HG02973 (cell line): Measurements from ENCODE around the gene FLT4.
"Not testable (repeated sequence)": the region's sequence is repeated elsewhere in the genome, so short reads cannot be mapped to it uniquely, and the experiment has no call there.

Source experiments
- ATAC-seq: cut with Tn5 transposase; IDR thresholded peaks from one replicate; pipeline ENCODE4 v1.9.1; 2021; ENCODE audit warnings: moderate library complexity; ENCODE audit not compliant: unreplicated experiment

FLT4 gene

DNA sequence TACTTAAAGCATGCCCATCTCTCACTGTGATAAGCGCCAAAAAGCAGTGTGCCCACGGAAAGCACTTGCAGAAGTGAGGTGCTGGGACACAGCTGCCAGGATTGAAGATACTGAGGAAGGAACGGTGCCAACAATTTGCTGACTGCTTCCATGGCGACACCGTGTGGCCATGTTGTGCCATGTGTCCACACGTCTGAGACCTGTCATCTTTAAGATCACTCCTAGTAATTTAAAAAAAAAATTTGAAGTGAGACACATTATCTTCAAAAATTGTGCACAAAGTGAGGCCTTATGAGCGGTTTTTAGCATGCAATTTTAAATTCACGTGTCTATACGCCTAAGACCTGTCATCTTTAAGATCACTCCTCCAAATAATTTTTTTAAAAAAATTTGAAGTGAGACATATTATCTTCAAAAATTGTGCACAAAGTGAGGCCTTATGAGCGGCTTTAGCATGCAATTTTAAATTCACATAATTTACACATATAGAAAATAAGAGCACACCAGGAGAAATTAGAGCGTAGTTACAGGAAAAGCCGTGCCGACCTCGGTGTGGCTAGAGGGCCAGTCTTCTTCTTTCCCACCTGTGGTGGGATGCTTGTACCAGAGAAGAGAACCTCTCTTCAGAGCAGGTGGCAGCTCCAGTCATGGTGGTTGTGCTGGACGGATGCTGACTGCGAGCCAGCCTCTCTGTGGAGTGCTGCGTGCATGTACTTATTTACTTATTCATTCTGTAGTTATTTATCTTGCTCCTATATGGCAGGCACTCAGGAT, 21.4 kb upstream of the FLT4 start:
- ATAC-seq: no peak

DNA sequence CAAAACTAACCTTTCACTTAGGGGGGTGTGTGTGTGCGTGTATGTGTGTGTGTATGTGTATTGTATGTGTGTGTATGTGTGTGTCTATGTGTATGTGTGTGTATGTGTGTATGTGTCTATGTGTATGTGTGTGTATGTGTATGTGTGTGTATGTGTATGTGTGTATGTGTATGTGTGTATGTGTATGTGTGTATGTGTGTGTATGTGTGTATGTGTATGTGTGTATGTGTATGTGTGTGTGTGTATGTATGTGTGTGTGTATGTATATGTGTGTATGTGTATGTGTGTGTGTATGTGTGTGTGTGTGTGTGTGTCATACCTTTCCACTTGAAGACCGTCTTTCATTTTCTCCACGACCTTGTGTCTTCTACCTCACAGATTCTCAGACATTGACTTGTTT, 20.8 kb upstream of the FLT4 start:
- ATAC-seq: no peak

DNA sequence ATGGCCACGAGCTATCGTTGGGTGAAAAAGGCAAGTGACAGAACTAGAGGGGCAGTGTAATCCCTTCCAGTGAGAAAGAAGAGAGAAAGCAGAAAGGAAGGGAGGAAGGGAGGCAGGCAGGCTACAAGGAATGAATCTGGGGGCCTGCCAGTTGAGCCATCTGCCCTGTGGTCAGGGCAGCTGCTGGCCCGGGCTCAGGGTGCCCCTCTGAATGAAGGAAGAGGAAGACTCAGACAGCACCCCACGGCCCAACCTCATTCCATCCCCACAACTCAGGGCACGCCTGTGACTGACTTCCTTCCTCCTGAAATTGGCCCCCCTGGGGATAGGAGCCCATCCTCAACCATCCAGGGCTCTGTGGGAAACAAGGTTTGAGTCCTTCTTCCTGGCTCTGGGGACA, 20.3 kb upstream of the FLT4 start:
- no peak for ATAC-seq

DNA sequence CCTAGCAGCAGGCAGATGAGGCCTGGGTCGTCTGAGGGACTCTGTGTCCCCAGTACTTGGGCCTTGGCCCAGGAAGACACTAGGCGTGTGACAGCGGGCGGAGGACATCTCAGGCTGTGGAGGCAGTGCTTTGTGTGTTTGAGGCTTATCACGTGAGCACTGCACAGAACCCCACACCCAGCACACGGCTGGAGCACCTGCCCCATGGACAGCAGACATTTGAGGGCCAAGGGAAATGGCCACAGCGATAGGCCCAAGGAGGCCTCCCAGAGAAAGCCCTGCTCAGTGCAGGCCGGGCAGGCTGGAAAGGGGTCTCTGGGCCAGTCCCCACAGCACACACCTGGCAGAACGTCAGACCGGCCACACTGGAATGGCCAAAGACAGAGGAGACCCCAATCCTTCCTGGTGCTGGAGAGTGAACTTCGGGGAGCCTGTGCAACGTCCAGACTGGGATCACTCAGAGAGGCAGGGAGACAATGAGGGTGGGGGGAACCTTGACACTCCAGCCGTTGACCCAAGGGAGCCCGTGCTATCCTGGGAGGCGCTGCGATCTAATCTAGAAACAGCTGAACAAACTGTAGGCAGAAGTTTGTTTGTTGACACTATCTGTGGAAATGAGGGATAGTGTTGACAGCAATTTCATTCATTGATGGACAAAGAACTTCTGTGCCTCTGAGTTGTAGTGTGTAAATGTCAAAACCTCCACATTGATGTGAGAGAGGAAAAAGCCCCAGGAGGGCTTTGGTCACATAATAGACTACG, 19.6 kb upstream of the FLT4 start:
- ATAC-seq: no peak

DNA sequence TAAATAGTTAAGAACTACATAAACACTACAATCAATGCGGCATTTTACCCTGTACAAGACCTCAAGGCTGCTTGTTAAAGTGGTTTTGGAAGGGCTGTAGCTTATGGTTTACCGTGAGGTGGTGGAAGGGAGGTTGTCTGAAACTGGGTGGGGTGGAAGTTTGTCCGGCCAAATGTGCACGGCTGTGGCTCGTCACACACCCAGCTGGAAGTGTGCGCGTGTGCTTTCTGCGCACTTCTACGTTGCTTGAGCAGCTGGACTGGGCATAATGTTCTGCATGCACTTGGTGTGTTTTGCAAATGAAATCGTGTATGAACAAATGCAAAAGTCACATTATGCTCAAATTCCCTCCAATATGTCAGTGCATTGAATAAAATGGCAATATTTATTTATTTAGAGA, 17.4 kb upstream of the FLT4 start:
- no peak for ATAC-seq

DNA sequence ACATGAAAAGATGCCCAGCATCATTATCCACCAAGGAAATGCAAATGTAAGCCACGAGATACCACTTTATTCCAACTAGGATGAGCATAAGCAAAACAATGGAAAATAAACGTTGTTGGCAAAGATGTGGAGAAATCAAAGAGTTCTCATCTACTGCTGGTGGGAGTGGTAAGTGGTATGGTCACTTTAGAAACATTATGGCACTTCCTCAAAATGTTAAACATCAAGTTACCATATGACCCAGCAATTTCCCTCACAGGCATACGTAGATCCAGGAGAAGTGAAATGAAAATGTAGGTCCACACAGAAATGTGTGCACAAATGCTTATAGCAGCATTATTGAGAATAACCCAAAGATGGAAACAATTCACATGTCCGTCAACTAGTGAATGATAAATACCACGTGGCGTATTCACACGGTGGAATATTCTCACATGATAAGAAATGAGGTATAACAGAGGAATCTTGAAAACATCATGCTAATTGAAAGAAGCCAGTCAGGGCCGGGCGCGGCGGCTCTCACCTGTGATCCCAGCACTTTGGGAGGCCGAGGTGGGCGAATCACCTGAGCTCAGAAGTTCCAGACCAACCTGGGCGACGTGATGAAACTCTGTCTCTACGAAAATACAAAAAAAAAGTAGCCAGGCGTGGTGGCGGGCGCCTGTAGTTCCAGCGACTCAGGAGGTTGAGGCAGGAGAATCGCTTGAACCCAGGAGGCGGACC, 16.4 kb upstream of the FLT4 start:
- ATAC-seq: no peak

DNA sequence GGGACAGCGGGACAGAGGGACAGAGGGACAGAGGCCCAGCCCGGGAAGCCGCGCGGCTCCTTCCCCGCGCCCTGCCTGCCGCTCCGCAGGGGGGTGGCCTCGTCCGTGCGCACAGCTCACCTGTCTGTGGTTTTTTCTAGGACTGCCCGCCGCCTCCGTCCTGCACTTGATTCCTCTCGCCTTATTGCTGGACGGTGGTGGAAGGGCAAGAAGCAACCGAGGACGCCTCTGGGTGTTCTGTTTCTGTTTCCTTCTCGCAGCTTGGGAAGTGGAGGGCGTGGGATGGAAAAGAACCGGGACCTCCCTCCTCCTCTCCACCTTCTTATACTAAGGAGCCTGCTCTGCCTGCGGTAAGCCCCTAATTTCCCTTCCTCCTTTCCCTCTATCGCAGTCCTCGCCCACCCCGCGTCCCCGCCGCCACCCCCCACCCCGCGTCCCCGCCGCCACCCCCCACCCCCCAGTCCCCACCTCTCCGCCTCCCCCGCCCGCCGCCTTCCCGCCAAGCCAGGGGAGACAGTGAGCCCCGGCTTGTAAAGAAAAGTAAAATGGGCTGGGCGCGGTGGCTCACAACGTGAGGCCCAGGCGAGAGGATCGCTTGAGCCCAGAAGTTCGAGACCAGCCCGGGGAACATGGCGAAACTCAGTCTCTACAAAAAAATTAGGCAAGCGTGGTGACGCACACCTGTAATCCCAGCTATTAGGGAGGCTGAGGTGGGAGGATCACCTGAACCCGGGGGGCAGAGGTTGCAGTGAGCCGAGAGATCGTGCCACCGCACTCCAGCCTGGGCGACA, 9.6 kb upstream of the FLT4 start:
- no peak for ATAC-seq

DNA sequence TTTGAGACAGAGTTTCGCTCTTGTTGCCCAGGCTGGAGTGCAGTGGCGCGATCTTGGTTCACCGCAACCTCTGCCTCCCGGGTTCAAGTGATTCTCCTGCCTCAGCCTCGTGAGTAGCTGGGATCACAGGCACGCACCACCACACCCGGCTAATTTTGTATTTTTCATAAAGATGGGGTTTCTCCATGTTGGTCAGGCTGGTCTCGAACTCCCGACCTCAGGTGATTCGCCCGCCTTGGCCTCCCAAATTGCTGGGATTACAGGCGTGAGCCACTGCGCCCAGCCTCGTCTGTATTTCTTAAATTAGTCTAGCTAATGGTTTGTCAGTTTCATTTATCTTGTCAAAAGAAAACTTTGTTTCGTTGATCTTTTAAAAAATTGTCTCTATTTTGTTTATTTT, 5.8 kb upstream of the FLT4 start:
- not testable (repeated sequence) for ATAC-seq

DNA sequence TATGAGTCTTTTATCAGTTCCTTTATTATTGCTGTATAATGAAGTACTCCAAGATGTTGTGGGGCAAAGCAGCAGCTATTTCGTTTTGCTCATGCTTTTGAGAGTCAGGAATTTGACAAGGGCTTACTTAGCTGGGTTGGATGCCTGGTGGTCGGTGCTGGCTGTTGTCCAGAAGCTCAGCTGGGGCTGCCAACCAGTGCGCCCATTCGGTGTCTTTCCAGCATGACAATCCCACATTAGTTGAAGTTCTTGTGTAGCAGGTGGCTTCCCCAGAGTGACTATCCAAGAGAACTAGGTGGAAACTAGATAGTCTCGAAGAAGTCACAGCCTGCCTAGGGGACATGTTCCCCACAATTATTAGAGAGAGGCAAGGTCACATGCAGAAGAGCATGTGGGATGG, 3.4 kb upstream of the FLT4 start:
- ATAC-seq: no peak

DNA sequence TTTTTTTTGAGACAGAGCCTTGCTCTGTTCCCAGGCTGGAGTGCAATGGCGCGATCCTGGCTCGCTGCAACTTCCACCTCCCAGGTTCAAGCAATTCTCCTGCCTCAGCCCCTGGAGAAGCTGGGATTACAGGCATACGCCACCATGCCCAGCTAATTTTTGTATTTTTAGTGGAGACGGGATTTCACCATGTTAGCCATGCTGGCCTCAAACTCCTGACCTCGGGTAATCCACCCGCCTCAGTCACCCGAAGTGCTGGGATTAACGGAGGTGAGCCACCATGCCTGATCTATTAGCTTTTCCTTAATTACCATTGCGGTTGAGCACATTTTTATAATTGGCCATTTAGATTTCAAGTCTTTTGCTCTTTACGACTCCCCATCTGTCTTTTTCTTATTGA, 2.9 kb upstream of the FLT4 start:
- no peak for ATAC-seq

DNA sequence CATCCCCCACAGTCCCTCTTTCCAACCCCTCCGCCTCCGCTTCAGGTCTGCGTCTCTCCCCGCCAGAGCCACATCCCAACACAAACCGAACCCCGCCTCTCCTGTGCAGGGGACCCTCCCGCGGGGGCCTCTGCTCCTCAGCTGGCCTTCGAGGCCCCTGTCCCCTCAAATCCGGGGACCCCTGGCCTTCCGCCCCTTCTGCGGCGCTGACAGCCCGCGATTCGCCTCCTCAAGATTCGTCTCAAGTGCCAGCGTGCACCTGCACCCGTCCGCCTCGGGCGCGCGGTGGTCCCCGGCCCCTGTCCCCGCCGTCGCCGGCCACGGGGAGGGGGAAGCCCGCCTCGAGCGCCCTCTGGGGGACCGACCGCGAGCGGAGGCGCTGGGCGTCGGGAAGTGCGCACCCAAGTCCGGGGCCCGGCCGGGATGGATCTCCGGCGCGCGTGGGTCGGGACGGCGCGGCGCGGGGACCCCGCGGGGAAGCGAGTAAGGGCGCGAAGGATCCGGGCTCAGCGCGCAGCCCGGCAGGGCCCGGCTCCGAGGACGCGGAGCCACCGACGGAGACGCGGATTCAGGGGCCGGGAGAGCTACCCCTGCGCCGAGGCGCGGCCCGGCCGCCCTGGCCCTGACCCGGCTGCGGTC, 623 bp downstream of the FLT4 start:
- ATAC-seq: no peak

DNA sequence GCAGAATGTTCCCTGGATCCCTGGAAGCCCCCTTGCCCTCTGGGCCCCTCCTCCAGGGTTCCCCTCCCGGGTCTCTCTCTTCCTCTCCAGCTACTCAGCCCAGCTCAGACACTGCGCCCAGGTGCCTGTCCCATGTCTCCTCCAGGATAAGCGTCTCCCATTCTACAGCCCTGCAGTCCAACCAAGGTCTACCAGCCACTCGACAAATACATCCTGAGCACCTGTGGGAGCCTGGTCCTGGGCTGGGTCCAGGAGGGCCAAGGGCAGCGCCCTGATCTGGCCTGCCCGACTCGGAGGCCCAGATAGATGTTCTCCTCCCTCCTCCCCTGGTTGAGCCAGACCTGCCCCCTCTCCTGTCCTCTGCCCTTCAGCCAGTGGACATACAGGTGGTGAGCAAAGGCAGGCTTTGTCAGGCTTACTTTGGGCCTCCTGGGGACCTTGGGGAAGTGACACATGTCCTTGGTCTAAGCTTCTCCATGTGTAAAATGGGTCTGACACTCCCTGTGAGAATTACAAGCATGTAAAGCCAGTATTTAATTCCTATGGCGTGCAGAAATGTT, 1.4 kb downstream of the FLT4 start:
- ATAC-seq: no peak

DNA sequence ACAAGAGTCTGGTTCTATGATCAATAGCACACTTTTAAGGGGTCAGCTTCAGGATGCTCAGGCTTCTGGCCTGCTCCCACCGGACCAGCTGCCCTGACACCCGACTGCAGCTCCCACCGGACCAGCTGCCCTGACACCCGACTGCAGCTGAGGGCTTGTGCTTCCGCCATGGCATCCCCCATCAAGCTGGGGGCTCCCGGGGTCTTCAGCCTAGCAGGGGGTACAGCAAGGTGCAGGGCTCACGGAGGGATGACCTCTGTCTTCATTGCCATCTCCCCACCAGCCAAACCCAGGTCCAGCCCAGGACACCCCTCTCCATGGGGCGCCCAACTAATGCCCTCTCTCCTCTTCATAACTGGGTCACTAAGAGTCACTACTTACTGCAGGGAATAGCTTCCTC, 1.9 kb downstream of the FLT4 start:
- ATAC-seq: no peak

DNA sequence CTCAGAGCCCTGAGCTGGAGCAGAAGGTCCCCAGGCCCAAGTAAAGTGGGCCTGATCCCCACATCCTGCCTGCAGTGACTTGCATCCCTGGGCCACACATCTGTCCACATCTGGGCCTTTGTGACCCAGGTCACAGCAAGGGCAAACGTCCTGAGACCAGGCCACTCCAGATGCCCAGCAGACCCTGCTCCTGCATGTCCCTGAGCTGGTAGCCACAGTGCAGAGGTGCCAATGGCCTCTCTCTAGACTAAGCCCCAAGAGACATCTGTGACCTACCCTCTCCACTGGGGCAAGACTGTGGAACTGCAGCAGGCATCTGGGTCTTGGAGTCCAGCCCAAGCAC, 2.5 kb downstream of the FLT4 start:
- ATAC-seq: no peak

DNA sequence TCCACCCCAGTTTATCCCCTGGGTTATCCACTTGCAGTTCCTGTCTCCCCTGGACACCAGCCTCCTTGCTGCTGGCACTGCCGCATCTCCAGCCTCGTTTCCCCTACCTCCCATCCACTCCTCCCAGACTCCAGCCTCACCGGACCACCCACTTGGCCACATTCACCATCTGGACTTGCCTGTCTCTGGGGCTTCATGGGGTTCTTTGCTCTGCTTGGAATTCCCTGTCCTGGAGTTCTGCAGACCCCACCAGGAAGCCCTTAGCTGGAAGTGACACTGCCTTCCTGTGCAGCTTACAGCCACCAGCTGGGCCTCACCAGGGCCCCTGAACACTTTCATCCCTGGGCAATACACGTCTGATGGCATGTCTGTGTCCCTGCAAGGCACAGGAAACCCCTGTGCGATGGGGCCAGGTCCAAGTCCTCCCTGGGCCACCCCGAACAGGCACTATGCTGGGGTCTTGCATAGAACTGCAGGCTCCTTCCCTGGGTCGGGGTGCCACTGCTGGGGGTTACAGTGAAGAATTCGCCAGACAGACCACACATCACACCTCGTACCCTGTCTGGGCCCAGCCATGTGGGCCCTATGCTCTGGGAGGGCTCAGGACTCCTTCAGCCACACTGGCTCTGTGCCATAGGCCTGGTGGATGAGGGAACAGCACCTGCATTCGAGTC, 3.0 kb downstream of the FLT4 start:
- ATAC-seq: no peak

DNA sequence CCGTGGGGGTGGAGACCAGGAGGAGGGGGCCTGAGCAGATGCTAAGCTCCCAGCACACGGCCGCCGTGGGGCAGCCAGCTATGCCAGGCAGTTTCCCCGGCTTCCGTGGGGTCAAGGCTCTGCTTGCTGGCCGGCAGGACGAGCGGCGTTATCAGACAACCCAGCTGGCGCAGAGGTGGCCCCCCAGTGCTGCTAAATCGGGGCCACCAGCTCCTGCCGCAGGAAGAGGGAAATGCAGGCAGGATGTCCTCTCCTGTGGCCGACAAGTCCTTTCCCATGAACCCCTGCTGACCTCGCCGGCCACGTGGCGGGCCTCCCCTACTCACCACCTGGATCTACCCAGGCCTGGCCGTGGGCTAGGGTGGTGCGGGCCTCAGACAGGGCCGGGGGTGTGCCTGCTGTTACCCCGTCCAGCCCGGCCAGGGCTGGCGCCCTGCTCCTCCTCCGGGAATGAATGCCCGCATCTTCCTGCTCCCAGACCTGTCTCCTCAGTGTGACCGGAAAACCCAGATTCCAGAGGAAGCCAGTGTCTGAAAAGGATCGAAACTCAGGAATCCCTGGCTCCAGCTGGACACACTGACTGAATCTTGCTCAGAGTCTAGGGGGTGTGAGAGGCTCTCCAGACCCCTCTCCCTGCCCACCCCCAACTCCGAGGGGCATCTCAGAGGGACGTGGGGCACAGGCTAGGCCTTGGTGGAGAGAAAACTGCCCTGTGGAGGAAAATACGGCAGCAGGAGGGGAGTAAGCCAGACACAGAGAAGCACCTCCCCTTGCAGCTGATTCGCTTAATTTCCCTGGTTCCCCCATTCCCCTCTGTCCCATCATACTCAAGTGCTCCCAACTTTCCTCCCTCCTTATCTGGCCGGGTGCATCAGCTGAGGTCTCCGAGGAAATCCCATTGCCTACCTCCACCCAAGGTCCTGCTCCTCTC, 3.9 kb downstream of the FLT4 start:
- no peak for ATAC-seq

DNA sequence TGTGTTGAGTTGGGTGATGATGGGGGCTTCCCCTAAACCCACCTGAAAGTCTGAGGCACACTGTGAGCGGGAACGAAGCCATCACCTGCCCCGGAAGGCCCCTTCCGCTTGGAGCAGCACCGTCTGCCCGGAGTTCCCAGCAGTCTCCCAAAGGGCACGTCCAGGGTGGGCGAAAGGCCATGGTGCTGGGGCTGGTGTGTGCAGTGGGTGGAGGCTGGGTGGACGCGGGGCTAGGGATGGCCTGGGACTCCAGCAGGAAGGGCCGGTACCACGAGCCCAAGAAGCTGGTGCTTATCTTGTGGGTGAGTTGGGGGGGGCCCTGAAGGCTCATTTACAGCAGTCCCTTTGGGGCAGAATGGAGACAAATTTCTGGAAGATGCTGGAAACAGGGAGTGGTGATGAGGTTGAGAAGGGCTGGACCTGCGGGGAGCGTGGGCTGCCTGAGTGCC, 4.6 kb downstream of the FLT4 start:
- ATAC-seq: no peak

DNA sequence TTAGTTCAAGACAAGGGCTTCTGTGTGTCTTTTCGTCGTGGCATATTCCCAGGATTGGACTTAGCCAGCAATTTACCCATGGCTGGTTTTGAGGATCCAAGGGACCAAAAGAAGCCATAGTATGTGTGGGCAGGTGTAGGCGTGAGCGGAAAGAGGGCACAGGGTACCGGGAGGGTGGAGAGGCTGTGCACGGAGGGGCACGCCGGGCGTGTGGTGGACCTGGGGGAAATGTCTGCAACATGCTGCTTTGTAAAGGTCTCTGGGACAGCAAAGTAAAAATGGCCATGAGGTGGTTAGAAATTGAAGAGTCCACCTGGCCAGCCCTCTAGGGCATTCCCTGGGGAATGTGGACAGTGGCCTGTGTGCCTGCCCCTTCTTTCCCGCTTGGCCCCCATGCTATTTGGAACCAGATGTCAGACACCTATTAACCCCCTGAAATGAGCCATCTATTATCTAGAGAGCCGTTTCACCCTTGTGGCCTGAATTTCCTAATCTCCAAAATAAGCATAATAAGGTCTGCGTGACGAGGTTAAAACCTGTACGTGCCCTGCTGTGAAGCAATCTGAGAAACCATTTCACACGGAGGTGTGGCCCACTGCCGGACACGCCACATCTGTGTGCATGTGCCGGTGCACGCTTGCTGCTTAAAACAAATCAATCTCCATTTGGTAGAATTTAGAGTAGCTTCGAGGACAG, 5.1 kb downstream of the FLT4 start:
- no peak for ATAC-seq
